ENCODE data around the gene NNAT.
"Not testable (repeated sequence)": the region's sequence is repeated elsewhere in the genome, so short reads cannot be mapped to it uniquely, and the experiment has no call there.

The NNAT gene, protein sequence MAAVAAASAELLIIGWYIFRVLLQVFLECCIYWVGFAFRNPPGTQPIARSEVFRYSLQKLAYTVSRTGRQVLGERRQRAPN

DNA sequence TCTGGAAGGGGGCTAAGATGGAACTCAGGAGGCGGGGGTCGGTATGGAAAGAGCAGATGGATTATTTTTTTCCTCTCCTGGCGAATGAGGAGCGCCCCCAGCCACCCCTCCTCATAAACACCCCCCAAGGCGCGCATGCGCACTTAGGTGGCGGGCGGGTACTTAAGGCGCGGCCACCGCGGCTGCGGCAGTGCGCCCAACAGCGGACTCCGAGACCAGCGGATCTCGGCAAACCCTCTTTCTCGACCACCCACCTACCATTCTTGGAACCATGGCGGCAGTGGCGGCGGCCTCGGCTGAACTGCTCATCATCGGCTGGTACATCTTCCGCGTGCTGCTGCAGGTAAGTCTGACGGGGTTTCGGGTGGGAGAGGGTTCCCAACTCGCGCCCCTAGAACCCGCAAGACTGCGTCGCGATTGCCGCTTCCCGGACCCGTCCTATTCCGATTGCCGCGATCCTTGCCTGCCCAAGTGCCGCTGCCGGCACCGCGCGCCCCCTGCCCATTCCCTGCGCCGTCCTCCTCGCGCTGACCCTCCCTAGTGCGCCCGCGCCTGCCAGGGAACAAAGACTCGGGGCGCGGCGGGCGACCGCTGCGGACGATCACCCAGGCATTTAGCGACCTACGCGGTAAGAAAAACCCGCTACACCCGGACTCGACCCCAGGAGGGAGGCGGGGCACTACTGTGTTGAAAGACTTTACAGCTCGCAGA is at the start of gene NNAT:
TSS of gene NNAT (plus strand) at position 190 of the 711 bp plus-strand sequence. CDS start at position 272, 82 bp downstream.
- DNase-seq = no peak

DNA sequence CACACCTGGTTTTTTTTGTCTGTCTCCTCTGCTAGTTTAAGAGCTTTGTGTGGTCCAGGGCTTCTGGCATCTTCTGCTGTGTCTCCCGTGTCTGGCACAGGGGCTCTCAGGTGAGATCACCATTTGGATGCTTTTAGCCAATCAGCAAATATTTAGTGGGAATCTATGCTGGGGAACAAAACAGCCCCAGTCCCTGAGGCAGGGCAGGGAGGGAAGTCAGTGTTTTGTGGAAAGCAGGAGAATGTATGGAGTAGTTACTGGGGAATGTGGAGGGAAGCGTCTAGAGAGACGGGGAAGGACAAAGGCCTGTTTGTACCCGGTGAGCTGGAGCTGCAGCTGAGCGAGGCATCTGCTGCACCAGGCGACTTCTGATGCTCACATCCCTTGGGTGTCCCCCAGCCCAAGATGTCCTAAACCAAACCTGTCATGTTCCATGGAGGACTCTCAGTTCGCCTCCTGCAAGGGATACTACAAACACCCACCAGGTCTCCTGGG is 49.3 kb upstream of the NNAT start:
- DNase-seq = no peak

DNA sequence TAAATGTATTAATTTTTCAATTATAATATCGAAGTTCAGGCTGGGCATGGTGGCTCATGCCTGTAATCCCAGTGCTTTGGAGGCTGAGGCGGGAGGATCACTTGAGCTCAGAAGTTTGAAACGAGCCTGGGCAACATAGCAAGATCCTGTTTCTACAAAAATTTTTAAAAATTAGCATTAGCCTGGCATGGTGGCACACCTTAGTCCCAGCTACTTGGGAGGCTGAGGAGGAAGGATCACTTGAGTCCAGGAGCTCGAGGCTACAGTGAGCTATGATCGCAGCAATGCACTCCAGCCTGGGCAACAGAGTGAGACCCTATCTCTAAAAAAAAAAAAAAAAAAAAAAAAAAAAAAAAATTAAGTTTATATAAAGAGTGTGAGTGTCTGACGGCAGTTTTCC is 48.6 kb upstream of the NNAT start:
- not testable (repeated sequence) for DNase-seq

DNA sequence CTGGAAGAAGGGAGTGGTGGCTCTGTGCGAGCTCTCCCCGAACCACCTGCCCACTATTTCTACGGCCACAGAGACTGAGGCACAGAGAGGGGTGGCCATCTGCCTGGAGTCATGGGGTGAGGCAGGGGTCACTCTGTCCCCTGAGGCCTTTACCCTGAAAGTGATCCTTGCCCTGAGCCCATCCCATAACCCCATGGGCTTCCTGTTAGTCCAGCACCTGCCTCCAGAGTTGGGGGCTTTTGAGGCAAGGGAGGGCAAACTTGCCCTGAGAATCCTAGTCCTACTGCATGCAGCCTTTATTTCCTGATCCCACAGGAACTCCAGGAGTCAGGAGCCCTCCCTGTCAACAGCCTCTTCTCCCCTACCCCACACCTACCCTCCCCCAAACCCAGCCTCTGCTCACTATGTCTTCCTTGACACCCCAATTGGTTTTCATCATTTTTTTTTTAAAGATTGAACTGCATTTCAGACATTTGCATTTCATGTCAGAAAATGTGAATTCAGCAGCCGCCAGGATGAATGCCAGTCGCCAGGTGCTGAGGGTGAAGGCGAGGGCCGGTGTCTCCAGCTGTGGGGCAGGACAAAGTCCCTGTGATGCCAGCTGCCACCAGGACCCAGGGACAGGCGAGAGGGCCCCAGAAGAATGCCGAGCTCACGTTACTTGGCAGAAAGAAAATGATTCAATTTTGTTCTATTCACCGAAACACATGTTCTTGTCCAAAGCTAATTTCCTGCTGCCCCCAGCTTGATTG is 47.6 kb upstream of the NNAT start:
- DNase-seq = no peak

DNA sequence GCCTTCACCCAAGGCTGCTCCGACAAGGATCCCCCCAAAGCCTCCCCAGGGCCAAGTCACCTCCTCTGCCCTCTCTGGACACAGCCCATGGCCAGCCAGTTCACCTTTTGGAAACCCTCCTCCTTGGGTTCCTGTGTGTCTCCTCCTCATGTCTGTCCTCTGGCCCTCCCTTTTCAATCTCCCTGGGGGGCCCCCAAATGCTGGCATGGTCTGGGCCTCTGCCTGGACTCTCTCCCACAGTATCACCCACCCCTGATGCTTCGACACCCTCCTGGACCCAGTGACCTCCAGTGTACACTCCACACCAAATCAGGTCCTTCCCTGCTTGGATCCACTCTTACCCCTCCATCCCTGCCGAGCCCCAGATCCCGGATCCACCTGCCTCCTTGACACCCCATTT is 46.7 kb upstream of the NNAT start:
- DNase-seq = no peak

DNA sequence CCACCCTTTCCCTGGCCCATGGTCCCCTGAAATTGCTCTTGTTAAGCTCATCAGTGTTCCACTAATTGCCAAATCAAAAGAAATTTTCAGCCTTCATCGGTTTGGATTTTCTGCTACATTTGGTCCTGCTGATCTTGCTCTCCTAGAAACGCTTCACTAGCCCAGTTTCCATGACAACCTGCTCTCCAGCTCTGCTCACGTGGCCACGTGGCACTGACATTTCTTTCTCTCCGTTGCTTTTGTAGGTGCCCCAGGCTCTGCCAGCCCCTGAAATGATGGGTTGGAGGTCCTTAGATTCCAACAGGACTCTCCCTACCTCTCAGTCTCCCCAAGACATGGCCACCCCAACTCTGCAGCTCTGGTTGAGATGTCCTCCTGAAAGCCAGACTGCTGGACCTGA is 45.8 kb upstream of the NNAT start:
- no peak for DNase-seq

DNA sequence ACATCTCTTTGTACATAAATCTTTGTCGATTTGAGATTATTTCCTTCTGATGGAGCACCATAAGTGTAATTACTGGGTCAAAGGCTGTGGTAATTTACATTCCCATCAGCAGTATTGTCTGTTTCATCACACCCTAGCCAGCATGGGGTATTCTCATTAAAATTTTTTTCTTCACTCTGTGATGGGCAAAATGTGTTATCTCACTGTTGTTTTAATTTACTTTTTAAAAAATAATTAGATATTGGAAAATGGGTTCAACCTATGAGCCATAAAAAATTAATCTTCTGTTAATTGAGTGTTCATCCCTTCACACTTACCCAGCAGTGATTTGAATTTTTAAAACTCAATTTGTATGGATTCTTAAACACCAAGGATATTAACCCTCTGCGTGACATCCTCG is 44.0 kb upstream of the NNAT start:
- no peak for DNase-seq

DNA sequence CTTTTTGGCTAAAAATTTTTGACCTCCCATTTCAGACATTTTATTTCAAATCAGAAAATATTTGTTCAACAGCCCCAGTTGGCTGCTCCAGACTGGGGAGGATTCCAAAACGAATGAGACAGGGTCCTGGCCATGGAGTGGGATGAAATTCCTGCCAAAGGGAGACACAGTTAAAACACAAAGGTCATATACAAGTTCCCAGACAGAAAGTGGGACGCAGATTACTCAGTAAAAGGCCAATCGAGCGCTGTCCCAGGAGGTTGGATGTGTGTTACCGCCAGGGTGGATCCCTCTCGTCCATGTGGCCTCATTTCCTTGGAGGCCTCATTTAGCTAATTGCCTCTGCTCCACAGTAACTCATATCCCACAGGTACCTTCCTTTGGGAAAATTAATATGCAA is 41.8 kb upstream of the NNAT start:
- DNase-seq = no peak

DNA sequence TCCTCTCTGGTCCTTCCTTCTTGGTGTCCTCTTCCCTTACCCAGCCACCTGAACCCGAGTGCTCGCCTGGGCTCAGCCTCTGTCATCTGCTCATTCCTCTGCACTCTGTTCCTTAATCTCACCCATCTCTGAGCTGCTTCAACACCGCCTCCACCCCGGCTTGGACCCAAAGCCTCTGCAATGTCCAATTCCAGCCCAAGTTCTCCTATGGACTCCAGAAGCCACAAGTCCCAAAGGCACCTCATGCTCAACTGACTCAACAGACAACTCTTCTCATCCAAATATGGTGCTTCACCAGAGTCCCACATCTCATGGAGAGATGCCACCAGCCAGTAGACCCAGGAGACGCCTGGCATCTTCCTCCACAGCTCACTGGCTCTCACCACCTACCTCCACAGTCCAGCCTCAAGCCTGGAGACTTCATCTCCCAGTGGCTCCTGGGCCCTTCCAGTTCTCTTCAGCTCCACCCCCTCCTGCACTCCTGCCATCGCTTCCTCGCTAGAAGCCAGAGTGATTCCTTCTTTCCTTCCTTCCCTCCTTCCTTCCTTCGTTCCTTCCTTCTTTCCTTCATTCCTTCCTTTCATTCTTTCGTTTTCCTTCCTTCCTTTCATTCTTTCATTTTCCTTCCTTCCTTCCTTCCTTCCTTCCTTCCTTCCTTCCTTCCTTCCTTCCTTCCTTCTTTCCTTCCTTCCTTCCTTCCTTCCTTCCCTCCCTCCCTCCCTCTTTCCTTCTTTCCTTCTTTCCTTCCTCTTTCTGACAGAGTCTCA is 40.9 kb upstream of the NNAT start:
- no peak for DNase-seq

DNA sequence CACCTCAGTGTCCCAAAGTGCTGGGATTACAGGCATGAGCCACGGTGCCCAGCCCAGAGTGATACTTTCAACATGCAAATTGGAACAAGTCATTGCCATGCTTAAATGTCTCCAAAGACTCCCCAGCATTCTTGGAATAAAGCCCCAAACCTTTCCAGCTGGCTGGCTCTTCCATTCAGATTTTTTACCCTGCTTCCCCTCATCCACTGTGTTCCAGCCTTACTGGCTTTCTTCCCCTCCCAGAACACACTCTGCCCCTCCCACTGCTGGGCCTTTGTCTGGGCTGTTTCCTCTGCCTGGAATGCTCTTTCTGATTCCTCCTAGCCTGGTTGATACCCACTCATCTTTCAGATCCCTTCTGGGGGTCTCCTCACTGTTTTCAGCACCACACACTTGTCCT is 40.1 kb upstream of the NNAT start:
- no peak for DNase-seq

DNA sequence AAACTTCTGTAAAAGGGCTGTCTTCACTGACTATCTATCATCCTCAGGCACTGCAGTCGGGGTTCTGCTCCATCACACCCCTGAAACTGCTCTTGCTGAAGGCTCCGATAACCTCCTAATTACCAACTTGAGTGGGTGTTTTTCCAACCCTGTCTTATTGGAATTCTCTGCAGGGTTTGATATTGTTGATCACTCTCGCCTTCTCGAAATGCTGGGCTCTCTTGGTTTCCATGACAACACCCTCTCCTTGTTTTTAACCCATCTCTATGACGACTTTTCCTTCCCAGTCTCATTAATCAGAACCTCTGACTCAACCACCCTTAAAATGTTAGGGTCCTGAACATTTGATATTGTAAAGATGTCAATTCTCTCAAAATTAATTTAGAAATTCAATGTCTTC is 39.4 kb upstream of the NNAT start:
- no peak for DNase-seq

DNA sequence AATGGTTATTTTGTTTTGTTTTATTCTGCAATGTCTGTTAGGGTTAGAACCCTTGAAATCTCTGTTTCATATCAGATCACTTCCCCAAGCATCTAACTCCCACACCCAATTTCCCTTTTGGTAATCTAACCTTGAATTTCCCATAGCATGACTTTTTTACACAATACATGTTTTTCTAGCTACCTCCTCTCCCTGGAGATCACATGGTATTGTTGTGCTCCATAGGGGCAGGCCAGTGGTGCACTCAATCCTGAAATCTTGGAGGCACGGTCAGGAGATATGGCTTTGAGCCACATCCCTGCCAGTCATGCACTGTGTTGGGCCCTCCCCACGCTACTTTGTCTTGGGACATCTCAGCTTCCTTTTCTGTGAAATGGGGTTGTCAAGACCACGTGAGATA is 36.7 kb upstream of the NNAT start:
- DNase-seq = no peak

DNA sequence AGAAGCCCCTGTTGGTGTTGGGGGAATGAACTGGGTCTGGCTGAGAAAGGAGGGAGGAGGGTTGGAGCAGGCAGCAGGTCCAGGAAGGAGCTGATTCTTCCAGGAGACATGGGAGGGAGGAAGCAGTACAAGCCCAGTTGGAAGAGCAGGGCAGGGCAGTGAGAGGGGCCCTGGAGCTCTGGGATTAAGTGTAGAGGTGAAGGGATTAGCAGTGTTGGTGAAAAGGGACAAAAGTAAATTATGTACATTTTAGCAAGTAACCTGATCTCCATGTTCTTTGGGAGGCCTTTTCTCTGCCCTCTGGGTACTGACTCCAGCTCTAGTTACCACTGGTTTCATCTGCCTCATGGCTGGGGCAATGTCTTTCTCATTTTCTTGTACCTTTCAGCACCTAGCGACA is 34.8 kb upstream of the NNAT start:
- not testable (repeated sequence) for DNase-seq

DNA sequence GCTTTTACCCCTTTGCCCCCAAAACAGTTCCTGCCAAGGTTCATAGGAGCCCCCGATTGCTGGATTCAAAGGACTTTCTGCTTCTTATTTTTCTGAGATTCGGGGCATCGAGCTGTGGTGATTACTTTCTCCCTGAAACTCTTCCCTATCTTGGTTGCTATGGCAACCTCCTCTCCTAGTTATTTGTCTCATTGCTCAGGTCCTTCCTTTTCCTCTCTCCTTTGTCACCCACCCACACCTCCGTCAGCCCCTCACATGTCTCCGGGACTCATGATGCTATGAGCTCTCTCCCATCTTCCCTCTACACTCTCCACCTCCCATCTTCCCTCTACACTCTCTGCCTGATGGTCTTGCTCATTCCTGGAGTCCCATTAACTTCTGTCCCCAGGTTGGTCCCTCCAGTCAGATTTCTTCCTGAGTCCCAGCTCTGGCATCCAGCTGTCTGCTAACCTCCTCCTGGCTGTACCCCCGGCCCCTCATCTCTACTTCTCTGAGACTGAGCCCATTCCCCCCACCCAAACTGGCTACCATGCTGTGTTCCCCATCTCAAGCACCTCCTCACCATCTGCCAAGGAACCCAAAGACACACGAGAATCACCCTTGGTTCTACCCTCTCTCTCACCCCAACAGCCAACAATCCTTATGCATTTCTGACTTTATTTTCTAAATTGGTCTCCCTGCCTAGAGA is 30.2 kb upstream of the NNAT start:
- no peak for DNase-seq

DNA sequence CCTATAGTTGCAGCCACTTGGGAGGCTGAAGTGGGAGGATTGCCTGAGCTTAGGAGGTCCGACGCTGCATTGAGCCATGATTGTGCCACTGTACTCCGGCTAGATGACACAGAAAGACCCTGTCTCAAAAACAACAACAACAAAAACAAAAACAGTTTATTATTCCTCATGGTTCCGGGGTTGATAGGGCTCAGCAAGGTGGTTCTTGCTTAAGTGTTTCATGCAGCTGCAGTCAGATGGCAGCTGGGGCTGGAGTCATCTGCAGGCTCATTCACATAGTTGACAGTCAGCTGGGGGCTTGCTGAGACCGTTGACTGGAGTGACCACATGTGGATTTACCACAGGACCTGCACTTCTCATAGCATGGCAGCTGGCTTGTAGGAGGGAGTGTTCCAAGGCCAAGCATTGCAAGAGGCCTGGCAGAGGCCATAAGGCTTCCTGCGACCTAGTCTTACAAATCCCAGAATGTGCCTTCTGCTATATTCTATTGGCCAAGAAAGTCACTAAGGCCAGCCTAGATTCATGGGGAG is 28.9 kb upstream of the NNAT start:
- DNase-seq = no peak

DNA sequence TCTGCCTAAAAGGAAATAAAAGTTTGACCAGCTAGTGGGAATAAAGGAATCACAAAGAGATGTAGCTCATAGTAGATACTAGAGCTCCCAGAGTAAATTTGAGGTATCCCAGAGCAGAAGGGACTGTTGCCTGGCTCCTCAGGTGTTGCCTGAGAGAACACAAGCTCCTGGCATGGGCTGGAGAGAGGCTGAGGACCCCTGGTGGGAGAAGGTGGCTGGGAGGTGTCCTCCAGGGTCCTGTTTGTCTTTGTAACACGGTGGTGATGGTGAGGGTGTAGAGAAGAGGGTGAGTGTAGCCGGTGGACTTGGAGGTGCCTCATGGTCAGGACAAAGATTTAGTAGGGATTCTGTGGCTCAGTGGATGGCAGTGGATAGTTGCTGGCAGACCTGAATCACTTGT is 28.1 kb upstream of the NNAT start:
- no peak for DNase-seq

DNA sequence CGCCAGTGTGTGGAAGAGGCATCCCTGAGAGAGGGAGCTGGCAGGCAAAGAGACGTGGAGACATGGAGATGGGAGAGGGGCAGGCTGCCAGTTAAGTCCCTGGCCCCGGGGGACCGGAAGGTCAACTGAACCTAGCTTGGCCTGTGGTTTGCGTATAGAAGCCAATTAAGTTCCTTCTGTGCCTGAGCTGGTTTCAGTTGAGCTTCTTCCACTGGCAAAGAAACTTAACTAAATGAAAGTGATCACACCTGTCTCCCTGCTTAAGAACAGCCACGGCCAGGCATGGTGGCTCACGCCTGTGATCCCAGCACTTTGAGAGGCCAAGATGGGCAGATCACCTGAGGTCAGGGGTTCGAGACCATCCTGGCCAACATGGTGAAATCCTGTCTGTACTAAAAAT is 26.7 kb upstream of the NNAT start:
- DNase-seq = no peak

DNA sequence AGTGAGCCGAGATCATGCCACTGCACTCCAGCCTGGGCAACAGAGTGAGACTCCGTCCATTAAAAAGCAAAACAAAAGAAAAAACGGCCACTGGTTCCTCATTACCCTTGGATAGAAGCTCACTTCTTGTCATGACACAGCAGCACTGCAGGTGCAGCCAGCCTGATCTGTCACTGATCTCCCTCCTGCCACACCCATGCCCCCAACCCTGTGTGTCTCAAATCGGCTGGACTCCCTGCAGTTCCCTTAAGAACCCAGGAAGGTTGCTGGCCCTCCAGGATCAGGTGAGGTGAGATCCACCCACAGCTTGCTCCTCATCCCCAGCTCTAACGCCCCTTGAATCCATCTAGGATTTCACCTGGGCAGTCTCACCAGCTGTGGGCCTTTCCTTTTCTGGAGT is 26.3 kb upstream of the NNAT start:
- DNase-seq = no peak

DNA sequence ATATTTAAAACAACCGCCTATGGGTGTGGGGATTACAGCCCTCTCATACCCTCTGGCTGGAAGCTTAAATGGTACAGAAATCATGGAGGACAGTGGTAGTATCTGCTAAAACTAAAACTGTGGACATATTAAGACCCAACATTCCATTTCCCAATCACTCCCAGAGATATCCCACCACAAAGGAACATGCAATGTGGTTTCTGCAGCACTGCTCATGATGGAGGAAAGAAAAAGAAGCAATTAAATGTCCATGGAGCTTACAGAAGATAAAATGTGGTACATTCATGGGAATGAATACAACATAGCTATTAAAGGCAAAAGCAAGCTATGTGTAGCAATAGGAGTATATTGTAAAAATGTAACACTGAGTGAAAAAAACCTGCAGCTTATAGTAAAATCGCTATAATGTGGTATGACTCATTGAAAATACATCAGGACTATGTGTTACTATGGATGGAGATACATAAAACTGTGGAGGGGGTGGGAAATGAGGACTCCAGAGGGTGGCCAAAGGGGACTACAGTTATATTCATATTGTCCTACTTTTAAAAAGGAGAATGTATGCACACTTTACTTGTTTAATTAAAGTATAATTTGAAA is 22.9 kb upstream of the NNAT start:
- no peak for DNase-seq

DNA sequence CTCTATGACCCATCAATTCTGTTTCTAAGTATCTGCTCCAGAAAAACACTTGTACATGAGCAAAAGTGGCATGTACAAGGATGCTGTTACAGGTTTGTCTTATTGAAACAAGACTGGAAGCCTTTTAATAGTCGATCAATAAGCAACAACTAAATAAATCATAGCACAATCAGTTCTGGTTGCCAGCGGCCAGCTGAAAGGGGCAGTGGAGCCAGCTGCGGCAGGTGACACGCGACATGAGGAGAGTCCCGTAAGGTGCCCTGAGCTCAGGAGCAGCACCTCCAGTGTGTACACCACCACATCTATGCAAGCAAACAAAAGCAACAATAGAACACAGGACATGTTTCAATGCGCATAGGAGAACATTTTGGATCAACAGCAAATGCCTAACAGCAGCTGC is 20.7 kb upstream of the NNAT start:
- DNase-seq = no peak

DNA sequence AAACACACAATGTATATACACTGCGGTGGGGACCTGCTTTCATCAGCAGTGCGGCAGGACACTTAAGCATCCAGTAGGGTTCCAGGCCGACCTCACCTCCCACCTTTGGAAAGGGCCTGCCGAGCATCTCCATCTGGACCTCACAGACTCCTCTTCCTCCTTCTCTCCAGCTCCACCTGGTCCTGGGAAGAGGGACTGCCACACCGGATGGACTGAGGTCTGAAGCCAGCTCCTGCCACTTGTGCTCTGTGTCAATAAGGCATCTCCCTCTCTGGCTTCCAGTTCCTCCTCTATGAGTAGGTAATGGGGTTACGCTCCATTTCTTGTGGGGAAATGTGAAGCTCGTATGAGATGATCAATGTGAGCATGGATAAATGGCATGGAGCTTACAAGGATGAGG is 19.1 kb upstream of the NNAT start:
- DNase-seq = no peak

DNA sequence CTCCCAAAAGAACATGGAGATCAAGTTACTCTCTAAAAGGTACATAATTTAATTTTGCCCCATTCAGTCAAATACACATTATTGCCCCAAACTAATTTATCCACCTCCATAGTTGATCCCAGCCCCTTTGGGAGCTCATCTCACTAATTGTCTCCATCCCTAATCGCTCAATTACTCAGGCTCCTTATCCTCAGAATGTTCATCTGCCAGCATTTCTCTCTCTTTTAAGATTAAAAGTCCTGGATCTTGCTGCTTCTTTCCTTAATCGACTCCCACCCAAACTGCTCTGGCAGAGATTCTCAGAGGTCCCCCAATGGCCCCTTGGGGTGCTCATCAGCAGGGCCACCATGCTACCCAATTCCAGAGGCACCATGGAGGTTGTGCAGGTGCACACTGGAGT is 18.4 kb upstream of the NNAT start:
- DNase-seq = no peak

Measured in cerebellar nuclear complex (tissue), 1 donor.